Activated naive CD4-positive, alpha-beta T cell treated with anti-CD3 and anti-CD28 coated beads, Interleukin-2, amount 10 ng/mL, durations not matched to agents 7 days and 5 days (primary cell): Measurements from ENCODE around the gene COX5A.
A peak's percentile ranks its signal among the peaks of the same experiment; 100 is the strongest.
"Not testable (repeated sequence)": the region's sequence is repeated elsewhere in the genome, so short reads cannot be mapped to it uniquely, and the experiment has no call there.

Experiments used
- CTCF ChIA-PET: fragments of 350-600 bp; sonication (Branson Sonifier 250); formaldehyde crosslinking; loops from one replicate; lab custom pipeline; 2021; ENCODE audit warnings: antibody characterized with exemption; lab: Charles Lee
- DNase-seq: peaks from one replicate; pipeline ENCODE4 v3.0.0-alpha.2; 2020
- H3K27ac Mint-ChIP-seq: one replicate; pipeline ENCODE4 v1.8.0; 2021; ENCODE audit warnings: mild to moderate bottlenecking, moderate library complexity, mixed read lengths
- H3K27me3 Mint-ChIP-seq: one replicate; pipeline ENCODE4 v1.8.0; 2021; ENCODE audit warnings: mild to moderate bottlenecking, mixed read lengths
- H3K36me3 Mint-ChIP-seq: one replicate; pipeline ENCODE4 v1.8.0; 2021; ENCODE audit warnings: mixed read lengths
- H3K4me1 Mint-ChIP-seq: one replicate; pipeline ENCODE4 v1.8.0; 2021; ENCODE audit warnings: mixed read lengths
- H3K4me3 Mint-ChIP-seq: one replicate; pipeline ENCODE4 v1.8.0; 2021; ENCODE audit warnings: mild to moderate bottlenecking, moderate library complexity, mixed read lengths
- H3K9me3 Mint-ChIP-seq: one replicate; pipeline ENCODE4 v1.8.0; 2021; ENCODE audit warnings: mixed read lengths

The COX5A gene

DNA sequence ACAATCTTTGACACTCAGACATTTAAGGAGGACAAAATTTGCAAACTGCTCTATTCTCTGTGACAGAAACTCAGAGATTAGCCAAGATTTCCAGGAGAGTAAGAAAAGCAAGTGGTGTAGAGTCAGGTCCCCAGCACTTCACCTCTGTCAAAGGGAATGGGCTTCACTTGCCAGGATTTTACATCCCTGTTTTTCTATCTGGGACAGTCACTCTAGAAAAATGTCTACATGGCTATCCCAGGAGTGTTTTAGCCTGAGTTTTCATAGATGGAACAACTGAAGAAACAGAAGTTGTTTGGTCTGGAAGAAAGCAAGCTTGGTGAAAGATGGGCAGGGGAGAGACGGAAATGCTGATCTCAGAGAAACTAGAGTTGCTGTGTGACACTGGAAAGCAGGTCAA, 34.2 kb downstream of the COX5A start:
- Mint-ChIP-seq H3K4me3 (no peak overlapping the region), H3K36me3 (peaks cover 52% of the 10 kb centered on the region), H3K27me3 (no peaks in the 10 kb centered on the region), H3K9me3 (no peaks in the 10 kb centered on the region), H3K4me1 (peaks cover 53% of the 10 kb centered on the region), H3K27ac (peak overlapping the region; percentile 33)
- no peak for DNase-seq
- CTCF ChIA-PET, result interaction anchor here (0.8 to 5.5 kb wide), 6 partner anchors 10 to 133 kb away, joined by 3 to 73 read pairs (median 4); partner anchors contain the start of gene COX5A

DNA sequence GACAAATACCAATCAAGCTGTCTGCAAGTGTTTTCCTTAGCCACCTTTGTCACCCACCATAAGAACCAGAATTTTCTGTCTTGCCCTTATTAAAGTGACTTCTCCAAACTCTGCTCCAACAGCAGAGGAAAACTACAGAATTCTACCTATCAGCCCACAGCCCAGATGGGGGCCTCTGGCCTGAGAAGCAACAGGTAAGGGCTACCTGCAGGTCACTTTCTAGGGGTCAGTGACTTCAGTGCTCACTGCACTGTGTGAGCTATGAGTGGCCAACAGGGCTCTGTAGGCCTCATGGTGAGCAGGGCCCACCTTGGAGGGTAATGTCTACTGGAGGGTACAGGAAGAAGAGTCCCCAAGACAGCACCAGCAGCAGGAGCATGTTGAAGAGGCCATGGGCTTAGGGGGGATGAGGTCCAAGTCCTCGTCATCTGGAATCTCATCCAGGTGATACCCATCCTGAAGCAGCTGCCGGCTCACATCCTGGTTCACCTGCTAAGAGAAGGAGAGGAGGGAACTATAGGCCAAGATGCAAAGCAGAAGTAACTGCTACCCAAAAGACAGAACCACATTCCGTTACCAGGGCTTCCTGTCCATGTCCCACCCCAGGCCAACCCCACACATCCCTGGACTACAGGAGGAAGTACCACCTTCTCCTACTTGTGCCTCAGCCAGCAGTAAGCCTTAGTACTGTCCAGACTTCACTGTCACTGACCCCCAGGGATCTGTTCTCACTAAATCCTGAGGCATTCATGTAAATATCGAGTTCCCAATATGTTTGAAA, 35.4 kb downstream of the COX5A start:
- peaks cover 52% of the 10 kb centered on the region for H3K4me1 Mint-ChIP-seq
- no peaks in the 10 kb centered on the region for H3K9me3 Mint-ChIP-seq
- H3K36me3 Mint-ChIP-seq, result peaks cover 59% of the 10 kb centered on the region
- CTCF ChIA-PET, result interaction anchor here (0.6 to 5.5 kb wide), 48 partner anchors 10 to 278 kb away, joined by 3 to 73 read pairs (median 5); partner anchors contain the start of genes CSK, MPI and ULK3
- no peaks in the 10 kb centered on the region for H3K27me3 Mint-ChIP-seq
- H3K4me3 Mint-ChIP-seq, result no peak overlapping the region
- no peak for DNase-seq
- no peak overlapping the region for H3K27ac Mint-ChIP-seq

- CTCF ChIA-PET, result interaction anchor here (0.6 to 5.5 kb wide), 53 partner anchors 9 to 280 kb away, joined by 3 to 73 read pairs (median 5); partner anchors contain the start of genes CSK, MPI and ULK3
- Mint-ChIP-seq H3K9me3 (no peaks in the 10 kb centered on the region), H3K27ac (peak overlapping the region; percentile 68), H3K27me3 (no peaks in the 10 kb centered on the region), H3K4me1 (peaks cover 49% of the 10 kb centered on the region), H3K4me3 (no peak overlapping the region), H3K36me3 (peaks cover 62% of the 10 kb centered on the region)
- peak; percentile 73 for DNase-seq
Measured at GRCh38 chr15:74901612-74902063, 36.2 kb downstream of the COX5A start.

DNA sequence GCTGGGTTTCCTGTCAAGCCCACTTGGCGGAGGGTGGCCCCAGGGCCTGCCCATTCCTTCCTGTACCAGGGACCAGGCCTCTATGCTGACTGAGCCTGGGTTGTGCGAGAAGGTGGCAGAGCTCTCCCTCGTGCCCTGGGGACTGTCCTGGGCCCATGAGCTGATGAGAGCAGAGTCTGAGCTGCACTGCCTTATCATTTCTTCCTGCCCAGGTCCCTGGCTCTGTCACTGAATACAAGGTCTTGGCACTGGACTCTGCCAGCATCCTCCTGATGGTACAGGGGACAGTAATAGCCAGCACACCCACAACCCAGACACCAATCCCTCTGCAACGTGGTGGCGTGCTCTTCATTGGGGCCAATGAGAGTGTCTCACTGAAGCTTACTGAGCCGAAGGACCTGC, 40.6 kb downstream of the COX5A start:
- H3K9me3 Mint-ChIP-seq, result no peaks in the 10 kb centered on the region
- no peaks in the 10 kb centered on the region for H3K27me3 Mint-ChIP-seq
- H3K27ac Mint-ChIP-seq, result no peak overlapping the region
- H3K4me3 Mint-ChIP-seq, result no peak overlapping the region
- no peak for DNase-seq
- peaks cover 47% of the 10 kb centered on the region for H3K4me1 Mint-ChIP-seq
- H3K36me3 Mint-ChIP-seq, result peaks cover 56% of the 10 kb centered on the region
- CTCF ChIA-PET, result interaction anchor here (1.0 kb wide), 1 partner anchor 27 kb away, joined by 3 read pairs; no protein-coding TSS in a partner anchor

DNA sequence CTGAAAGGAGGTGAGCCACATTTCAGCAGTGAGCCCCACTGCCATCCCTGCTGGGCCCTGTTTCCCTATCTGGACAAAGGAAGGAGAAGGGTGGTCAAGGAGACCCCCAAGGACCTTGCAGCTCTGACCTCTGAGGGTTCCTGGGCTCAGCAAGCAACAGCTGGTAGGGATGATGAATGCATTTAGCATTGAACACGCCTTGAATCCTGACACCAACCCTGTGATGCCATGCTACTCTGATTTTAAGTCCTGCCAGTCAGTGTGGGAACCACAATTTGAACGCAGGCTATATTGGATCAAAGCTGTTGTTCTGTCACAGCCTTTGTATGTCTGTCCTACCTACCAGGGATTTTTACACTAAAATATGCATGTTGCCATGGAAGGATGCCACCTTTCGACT, 41.6 kb downstream of the COX5A start:
- CTCF ChIA-PET, result interaction anchor here (1.0 kb wide), 1 partner anchor 22 kb away, joined by 3 read pairs; no protein-coding TSS in a partner anchor

DNA sequence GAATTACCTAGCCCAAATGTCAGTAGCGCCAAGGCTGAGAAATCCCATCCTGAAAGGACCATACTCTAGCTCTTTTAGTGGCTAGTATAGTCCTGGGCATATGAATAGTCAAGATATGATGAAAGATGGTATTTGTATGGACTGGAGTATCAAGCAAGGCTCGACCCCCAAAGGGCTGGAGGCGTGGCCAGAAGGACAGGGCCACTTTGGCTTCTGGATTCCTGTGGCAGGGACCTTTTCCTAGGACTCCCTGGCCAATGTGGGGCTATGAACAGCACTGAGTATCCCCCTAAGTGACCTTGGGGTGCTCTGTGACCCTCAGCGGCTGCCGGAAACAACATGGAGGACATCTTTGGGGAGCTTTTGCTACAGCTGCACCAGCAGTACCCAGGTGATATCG, 42.0 kb downstream of the COX5A start:
- peaks cover 49% of the 10 kb centered on the region for H3K4me1 Mint-ChIP-seq
- no peak for DNase-seq
- H3K9me3 Mint-ChIP-seq, result no peaks in the 10 kb centered on the region
- peak overlapping the region; percentile 77 for H3K27ac Mint-ChIP-seq
- no peak overlapping the region for H3K4me3 Mint-ChIP-seq
- peaks cover 63% of the 10 kb centered on the region for H3K36me3 Mint-ChIP-seq
- H3K27me3 Mint-ChIP-seq, result no peaks in the 10 kb centered on the region
- CTCF ChIA-PET, result interaction anchor here (1.0 kb wide), 1 partner anchor 22 kb away, joined by 3 read pairs; no protein-coding TSS in a partner anchor

More for the DNA sequence above, 41.6 kb downstream of the COX5A start:
- H3K27ac Mint-ChIP-seq, result no peak overlapping the region
- peaks cover 61% of the 10 kb centered on the region for H3K36me3 Mint-ChIP-seq
- H3K4me3 Mint-ChIP-seq, result no peak overlapping the region
- H3K27me3 Mint-ChIP-seq, result no peaks in the 10 kb centered on the region
- H3K4me1 Mint-ChIP-seq, result peaks cover 47% of the 10 kb centered on the region
- no peaks in the 10 kb centered on the region for H3K9me3 Mint-ChIP-seq
- DNase-seq, result no peak

DNA sequence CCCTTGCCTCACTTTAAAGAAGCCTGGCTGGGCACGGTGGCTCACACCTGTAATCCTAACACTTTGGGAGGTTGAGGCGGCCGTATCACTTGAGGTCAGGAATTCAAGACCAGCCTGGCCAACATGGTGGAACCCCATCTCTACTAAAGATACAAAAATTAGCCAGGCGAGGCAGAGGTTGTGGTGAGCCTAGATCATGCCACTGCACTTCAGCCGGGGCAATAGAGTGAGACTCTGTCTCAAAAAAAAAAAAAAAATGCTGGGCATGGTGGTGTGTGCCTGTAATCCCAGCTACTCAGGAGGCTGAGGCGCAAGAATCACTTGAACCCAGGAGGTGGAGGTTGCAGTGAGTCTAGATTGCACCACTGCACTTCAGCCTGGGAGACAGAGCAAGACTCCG, 43.5 kb downstream of the COX5A start:
- Mint-ChIP-seq H3K36me3 (peaks cover 60% of the 10 kb centered on the region), H3K27ac (peak overlapping the region; percentile 19), H3K4me1 (peaks cover 59% of the 10 kb centered on the region)
- CTCF ChIA-PET, H3K27me3 Mint-ChIP-seq, H3K4me3 Mint-ChIP-seq, H3K9me3 Mint-ChIP-seq, DNase-seq: not testable (repeated sequence)

DNA sequence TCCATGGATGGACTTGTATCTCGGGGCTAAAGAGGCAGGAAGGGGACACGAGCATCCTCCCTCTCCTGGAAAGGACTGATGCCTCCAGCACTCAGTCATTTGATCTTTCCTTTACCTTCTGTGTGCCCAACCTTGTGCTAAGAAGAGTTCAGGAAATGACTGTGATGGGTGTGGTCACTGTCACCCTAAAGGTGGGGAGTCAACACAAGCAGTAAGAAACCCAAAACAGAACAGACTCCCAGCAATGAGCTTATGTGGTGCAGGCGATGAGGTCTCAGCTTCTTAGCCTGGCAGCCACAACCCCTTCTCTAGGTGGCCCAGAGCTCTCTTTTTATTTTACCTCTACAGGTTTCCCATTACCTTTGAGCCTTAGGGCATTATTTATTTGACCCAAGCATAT, 44.2 kb downstream of the COX5A start:
- DNase-seq, result peak; percentile 71
- CTCF ChIA-PET, result interaction anchor here (0.5 to 3.1 kb wide), 4 partner anchors 8 to 114 kb away, joined by 3 to 15 read pairs (median 3); no protein-coding TSS in a partner anchor

GRCh38 chr15:74892931-74893330, 44.9 kb downstream of the COX5A start:
- H3K36me3 Mint-ChIP-seq, result peaks cover 50% of the 10 kb centered on the region
- peaks cover 65% of the 10 kb centered on the region for H3K4me1 Mint-ChIP-seq
- no peaks in the 10 kb centered on the region for H3K9me3 Mint-ChIP-seq
- H3K27me3 Mint-ChIP-seq, result no peaks in the 10 kb centered on the region
- H3K27ac Mint-ChIP-seq, result peak overlapping the region; percentile 99
- no peak overlapping the region for H3K4me3 Mint-ChIP-seq
- CTCF ChIA-PET, result interaction anchor here (3.1 kb wide), 1 partner anchor 9 kb away, joined by 15 read pairs; no protein-coding TSS in a partner anchor
- no peak for DNase-seq

More for the DNA sequence above, 44.2 kb downstream of the COX5A start:
- no peaks in the 10 kb centered on the region for H3K9me3 Mint-ChIP-seq
- H3K36me3 Mint-ChIP-seq, result peaks cover 52% of the 10 kb centered on the region
- peak overlapping the region; percentile 71 for H3K4me3 Mint-ChIP-seq
- H3K27me3 Mint-ChIP-seq, result no peaks in the 10 kb centered on the region
- peaks cover 65% of the 10 kb centered on the region for H3K4me1 Mint-ChIP-seq
- peak overlapping the region; percentile 99 for H3K27ac Mint-ChIP-seq

- H3K36me3 Mint-ChIP-seq, result peaks cover 44% of the 10 kb centered on the region
- CTCF ChIA-PET, result interaction anchor here (0.9 to 3.1 kb wide), 2 partner anchors 9 to 34 kb away, joined by 3 to 15 read pairs; no protein-coding TSS in a partner anchor
- DNase-seq, result no peak
- H3K9me3 Mint-ChIP-seq, result no peaks in the 10 kb centered on the region
- H3K27ac Mint-ChIP-seq, result peak overlapping the region; percentile 99
- H3K27me3 Mint-ChIP-seq, result no peaks in the 10 kb centered on the region
- peaks cover 64% of the 10 kb centered on the region for H3K4me1 Mint-ChIP-seq
- H3K4me3 Mint-ChIP-seq, result peak overlapping the region; percentile 5
Measured at GRCh38 chr15:74892313-74892712, 45.6 kb downstream of the COX5A start.

DNA sequence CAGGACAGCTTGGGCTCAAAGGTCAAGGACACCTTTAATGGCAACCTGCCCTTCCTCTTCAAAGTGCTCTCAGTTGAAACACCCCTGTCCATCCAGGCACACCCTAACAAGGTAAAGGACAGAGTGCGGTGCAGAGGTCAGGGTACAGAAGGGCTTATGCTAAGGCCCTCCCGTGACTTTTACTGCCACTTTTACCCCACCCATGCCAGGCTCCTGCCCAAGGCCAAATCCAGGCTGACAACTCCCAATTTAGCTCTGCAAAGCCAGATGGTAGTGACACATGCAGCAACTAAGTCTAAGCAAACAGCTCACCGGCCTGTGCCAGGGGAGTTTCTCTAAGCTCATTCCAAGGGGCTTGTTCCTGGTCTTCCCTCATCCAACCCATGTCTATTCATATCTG, 46.4 kb downstream of the COX5A start:
- peaks cover 60% of the 10 kb centered on the region for H3K4me1 Mint-ChIP-seq
- H3K36me3 Mint-ChIP-seq, result peaks cover 38% of the 10 kb centered on the region
- peak overlapping the region; percentile 78 for H3K4me3 Mint-ChIP-seq
- H3K27ac Mint-ChIP-seq, result peak overlapping the region; percentile 99
- CTCF ChIA-PET, result interaction anchor here (0.9 to 3.1 kb wide), 2 partner anchors 10 to 33 kb away, joined by 3 to 15 read pairs; no protein-coding TSS in a partner anchor
- H3K27me3 Mint-ChIP-seq, result no peaks in the 10 kb centered on the region
- no peaks in the 10 kb centered on the region for H3K9me3 Mint-ChIP-seq
- DNase-seq, result no peak

DNA sequence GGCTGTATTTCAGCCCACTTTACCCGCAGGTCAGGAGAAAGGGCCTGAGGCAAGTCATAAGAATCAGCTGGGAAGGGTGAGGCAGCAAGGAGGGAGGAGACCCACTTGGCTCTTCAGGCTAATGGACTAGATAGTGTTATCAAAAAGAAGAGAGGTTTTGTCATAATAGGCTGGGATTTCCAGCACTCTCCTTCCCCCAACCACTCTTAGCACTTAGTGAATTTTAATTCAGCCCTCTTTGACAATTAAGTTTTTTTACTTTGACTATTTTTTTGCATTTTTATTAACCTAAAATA, 47.3 kb downstream of the COX5A start:
- CTCF ChIA-PET, result interaction anchor here (2.9 kb wide), 1 partner anchor 11 kb away, joined by 17 read pairs; no protein-coding TSS in a partner anchor
- Mint-ChIP-seq H3K27me3 (no peaks in the 10 kb centered on the region), H3K9me3 (no peaks in the 10 kb centered on the region), H3K27ac (peak overlapping the region; percentile 99), H3K4me1 (peaks cover 59% of the 10 kb centered on the region), H3K36me3 (peaks cover 35% of the 10 kb centered on the region), H3K4me3 (peak overlapping the region; percentile 78)
- no peak for DNase-seq

DNA sequence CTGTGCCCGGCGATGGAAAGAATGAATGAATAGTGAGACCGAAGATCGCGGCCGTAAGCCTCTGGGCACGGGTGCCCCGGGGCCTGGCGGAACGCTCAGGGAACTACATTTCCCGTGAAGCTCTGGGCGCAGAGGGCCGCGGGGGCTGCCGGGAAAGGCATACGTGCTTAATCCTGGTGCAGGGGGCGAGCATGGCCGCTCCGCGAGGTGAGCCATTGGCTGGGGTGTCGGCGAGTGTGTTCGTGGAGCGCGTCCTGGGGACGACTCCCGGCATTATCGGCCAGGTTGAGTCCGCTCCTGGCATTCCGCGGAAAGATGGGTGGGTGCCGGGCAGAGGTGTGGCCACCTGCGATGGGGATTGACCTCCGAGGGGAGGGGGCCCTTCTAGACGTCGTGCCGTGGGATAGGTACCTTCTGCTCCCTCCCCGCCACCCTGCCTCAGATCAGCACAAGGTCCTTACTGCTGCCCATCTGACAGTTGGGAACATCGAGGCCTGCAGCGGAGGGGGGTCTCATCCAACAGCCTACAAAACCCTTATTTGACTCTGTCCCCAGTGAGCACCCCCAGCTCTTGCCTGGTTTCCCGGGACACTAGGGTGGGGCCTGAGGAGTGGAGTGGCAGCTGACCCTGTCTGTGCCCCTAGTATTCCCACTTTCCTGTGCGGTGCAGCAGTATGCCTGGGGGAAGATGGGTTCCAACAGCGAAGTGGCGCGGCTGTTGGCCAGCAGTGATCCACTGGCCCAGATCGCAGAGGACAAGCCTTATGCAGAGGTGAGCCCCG, 47.8 kb downstream of the COX5A start, which contains the start of gene MPI:
MPI (plus strand) TSS at position 160 of the 782 bp plus-strand sequence; CDS start at position 192, 32 bp downstream.
- Mint-ChIP-seq H3K4me1 (peaks cover 56% of the 10 kb centered on the region), H3K4me3 (peak within 1 kb of the TSS; percentile 78), H3K36me3 (peaks cover 32% of the 10 kb centered on the region), H3K27me3 (no peaks in the 10 kb centered on the region), H3K27ac (peak within 1 kb of the TSS; percentile 99), H3K9me3 (no peaks in the 10 kb centered on the region)
- CTCF ChIA-PET, result interaction anchor here (0.7 to 2.9 kb wide), 4 partner anchors 12 to 45 kb away, joined by 3 to 17 read pairs (median 4); partner anchors contain the start of gene FAM219B
- DNase-seq, result peak; percentile 93
